MM.1S (cell line): ENCODE data around the gene SPIRE1.

ENCODE experiments used
- DNase-seq: peaks from one replicate; pipeline ENCODE4 v3.0.0-alpha.2; 2015
- H2AFZ ChIP-seq: fragments of 300-600 bp; sonication (generic); 2 replicates; pipeline ENCODE4 v1.6.0; 2016; ENCODE audit warnings: antibody characterized with exemption, low read length
- H3F3A ChIP-seq: fragments of 300-600 bp; sonication (generic); 2 replicates; pipeline ENCODE4 v1.6.1; 2016; ENCODE audit warnings: mild to moderate bottlenecking, antibody characterized with exemption, low read length, moderate library complexity, mixed read lengths; ENCODE audit not compliant: insufficient read depth
- H3K27ac ChIP-seq: fragments of 300-600 bp; sonication (generic); 2 replicates; pipeline ENCODE4 v1.5.1; 2016; ENCODE audit warnings: mild to moderate bottlenecking, low read length
- H3K27me3 ChIP-seq: fragments of 300-600 bp; sonication (generic); replicated peaks from 2 replicates; pipeline ENCODE4 v1.6.0; 2016; ENCODE audit warnings: low read length; ENCODE audit not compliant: insufficient read depth
- H3K36me3 ChIP-seq: fragments of 300-600 bp; sonication (generic); replicated peaks from 2 replicates; pipeline ENCODE4 v1.6.1; 2016; ENCODE audit warnings: mild to moderate bottlenecking, low read length, mixed read lengths; ENCODE audit not compliant: insufficient read depth
- H3K4me1 ChIP-seq: fragments of 300-600 bp; sonication (generic); 2 replicates; pipeline ENCODE4 v1.6.1; 2016; ENCODE audit warnings: low read length, mixed read lengths
- H3K4me2 ChIP-seq: fragments of 300-600 bp; sonication (generic); 2 replicates; pipeline ENCODE4 v1.6.0; 2016; ENCODE audit warnings: low read depth, low read length
- H3K4me3 ChIP-seq: fragments of 300-600 bp; sonication (generic); 2 replicates; pipeline ENCODE4 v1.5.1; 2016; ENCODE audit warnings: low read length, mixed read lengths
- H3K79me2 ChIP-seq: fragments of 300-600 bp; sonication (generic); 2 replicates; pipeline ENCODE4 v1.6.1; 2016; ENCODE audit warnings: mixed run types, low read length, mixed read lengths
- H3K9ac ChIP-seq: fragments of 300-600 bp; sonication (generic); 2 replicates; pipeline ENCODE4 v1.6.1; 2016; ENCODE audit warnings: low read length, mixed read lengths
- H3K9me2 ChIP-seq: fragments of 300-600 bp; sonication (generic); replicated peaks from 2 replicates; pipeline ENCODE4 v1.6.1; 2016; ENCODE audit warnings: mild to moderate bottlenecking, low read length, mixed read lengths; ENCODE audit not compliant: insufficient read depth
- H3K9me3 ChIP-seq: fragments of 300-600 bp; sonication (generic); replicated peaks from 2 replicates; pipeline ENCODE4 v1.6.1; 2016; ENCODE audit warnings: mild to moderate bottlenecking, low read length, mixed read lengths; ENCODE audit not compliant: insufficient read depth
- H4K20me1 ChIP-seq: fragments of 300-600 bp; sonication (generic); 2 replicates; pipeline ENCODE4 v1.6.1; 2016; ENCODE audit warnings: mild to moderate bottlenecking, low read length, moderate library complexity, mixed read lengths; ENCODE audit not compliant: insufficient read depth
- EZH2 ChIP-seq: fragments of 300-600 bp; sonication (generic); optimal IDR thresholded peaks from 2 replicates; pipeline ENCODE3; 2017; ENCODE audit warnings: low read depth, mild to moderate bottlenecking, antibody characterized with exemption, low read length, mixed read lengths
- EZH2phosphoT487 ChIP-seq: fragments of 300-600 bp; sonication (generic); IDR thresholded peaks from 2 replicates; pipeline ENCODE4 v1.6.1; 2018; ENCODE audit warnings: antibody characterized with exemption, low read length
- TF ChIP-seq, protein P1 (sequence below): fragments of 300-600 bp; sonication (generic); IDR thresholded peaks from 2 replicates; pipeline ENCODE4 v1.5.1; 2016; ENCODE audit warnings: antibody characterized with exemption, low read length, mixed read lengths

Gene SPIRE1

DNA sequence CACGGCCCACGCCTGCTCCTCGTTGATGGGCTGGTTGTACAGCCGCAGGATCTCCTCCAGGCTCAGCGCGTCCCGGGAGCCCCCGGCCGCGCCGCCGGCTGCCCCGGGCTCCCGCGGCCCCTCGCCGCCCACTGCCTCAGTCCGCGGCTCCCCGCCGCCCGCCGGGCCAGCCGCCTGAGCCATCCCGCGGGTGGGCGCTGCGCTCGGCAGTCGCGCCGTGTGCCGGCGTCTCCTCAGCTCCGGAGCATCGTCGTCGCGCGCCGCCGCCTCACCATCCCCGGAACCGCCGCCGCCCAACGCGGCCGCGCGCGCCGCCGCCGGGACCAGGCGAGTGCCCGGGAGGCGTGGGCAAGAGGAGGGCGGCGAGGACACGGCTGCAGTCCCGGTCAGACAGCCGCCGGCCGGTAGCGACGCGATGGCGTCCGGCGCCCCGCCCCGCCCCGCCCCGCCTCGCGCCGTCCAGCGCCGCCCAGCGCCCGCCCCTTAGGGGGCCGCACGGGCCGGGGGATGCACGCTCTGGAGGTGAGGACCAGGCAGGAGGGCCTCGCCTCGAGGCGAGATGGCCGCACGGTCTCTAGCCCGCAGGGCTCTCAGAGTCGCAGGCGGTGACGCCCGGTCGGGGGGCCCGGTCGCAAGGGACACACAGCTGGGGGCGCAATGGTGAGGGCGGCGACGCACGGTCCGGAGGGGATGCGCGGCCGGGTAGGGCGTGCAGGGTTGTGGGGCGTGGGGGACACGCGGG, at the start of gene SPIRE1:
Gene SPIRE1 (minus strand): TSS at position 424 of the 742 bp plus-strand sequence. CDS start 241 bp downstream, at position 183.
- no peak within 1 kb of the TSS for H3K27ac ChIP-seq
- peaks cover 11% of the 10 kb centered on the region; the same call in 1 of the 2 replicates for H3K27me3 ChIP-seq
- H3F3A ChIP-seq, result peaks cover 8% of the 10 kb centered on the region; the same call in 1 of the 2 replicates
- peak within 1 kb of the TSS; percentile 69 for H3K4me3 ChIP-seq
- H3K9ac ChIP-seq, result no peak within 1 kb of the TSS
- TF ChIP-seq, protein P1, sequence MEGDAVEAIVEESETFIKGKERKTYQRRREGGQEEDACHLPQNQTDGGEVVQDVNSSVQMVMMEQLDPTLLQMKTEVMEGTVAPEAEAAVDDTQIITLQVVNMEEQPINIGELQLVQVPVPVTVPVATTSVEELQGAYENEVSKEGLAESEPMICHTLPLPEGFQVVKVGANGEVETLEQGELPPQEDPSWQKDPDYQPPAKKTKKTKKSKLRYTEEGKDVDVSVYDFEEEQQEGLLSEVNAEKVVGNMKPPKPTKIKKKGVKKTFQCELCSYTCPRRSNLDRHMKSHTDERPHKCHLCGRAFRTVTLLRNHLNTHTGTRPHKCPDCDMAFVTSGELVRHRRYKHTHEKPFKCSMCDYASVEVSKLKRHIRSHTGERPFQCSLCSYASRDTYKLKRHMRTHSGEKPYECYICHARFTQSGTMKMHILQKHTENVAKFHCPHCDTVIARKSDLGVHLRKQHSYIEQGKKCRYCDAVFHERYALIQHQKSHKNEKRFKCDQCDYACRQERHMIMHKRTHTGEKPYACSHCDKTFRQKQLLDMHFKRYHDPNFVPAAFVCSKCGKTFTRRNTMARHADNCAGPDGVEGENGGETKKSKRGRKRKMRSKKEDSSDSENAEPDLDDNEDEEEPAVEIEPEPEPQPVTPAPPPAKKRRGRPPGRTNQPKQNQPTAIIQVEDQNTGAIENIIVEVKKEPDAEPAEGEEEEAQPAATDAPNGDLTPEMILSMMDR, result no peak
- no peak for TF ChIP-seq EZH2
- TF ChIP-seq EZH2phosphoT487, result no peak
- DNase-seq, result peak; percentile 38
- H2AFZ ChIP-seq, result peak within 1 kb of the TSS; percentile 63
- H3K9me2 ChIP-seq, result no peaks in the 10 kb centered on the region
- H3K4me2 ChIP-seq, result peak within 1 kb of the TSS; percentile 84
- no peaks in the 10 kb centered on the region for H3K79me2 ChIP-seq
- peaks cover 5% of the 10 kb centered on the region; the same call in 1 of the 2 replicates for H3K4me1 ChIP-seq
- H3K36me3 ChIP-seq, result no peaks in the 10 kb centered on the region
- no peaks in the 10 kb centered on the region for H4K20me1 ChIP-seq
- no peaks in the 10 kb centered on the region for H3K9me3 ChIP-seq

DNA sequence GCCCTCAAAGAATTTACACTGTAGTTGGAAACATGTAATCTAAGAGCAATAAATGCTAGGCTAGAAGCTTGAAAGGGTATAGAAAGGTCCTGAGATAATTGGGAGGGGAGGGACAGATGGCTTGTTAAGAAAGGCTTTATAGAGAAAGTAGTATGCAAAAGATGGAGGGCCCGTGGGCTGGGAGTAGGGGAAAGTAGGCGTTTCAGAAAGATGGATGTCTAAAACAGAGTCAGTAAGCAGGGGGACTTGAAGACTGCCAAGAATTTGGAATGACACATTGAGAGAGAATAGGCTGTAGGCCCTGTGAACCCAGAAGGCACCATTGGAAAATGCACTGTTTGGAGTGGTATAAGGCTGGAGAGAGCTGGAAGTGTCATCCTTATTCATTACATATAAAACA, 45.8 kb upstream of the SPIRE1 start:
- Histone ChIP-seq H2AFZ (peak overlapping the region; percentile 79; the same call in 1 of the 2 replicates), H3K4me2 (peak overlapping the region; percentile 77), H3K4me1 (peaks cover 17% of the 10 kb centered on the region), H3K36me3 (0 out of 2 replicates have a peak, but pooled peaks cover 4% of the 10 kb centered on the region), H3K27ac (peak overlapping the region; percentile 84; the same call in 1 of the 2 replicates), H3K79me2 (peaks cover 59% of the 10 kb centered on the region), H3F3A (peaks cover 12% of the 10 kb centered on the region), H3K27me3 (no peaks in the 10 kb centered on the region), H3K9me2 (no peaks in the 10 kb centered on the region), H3K9me3 (no peaks in the 10 kb centered on the region), H4K20me1 (peaks cover 3% of the 10 kb centered on the region; the same call in 1 of the 2 replicates), H3K9ac (peak overlapping the region; percentile 96), H3K4me3 (peak overlapping the region; percentile 86)
- TF ChIP-seq EZH2, result no peak
- no peak for TF ChIP-seq EZH2phosphoT487
- TF ChIP-seq, protein P1, result no peak
- no peak for DNase-seq

DNA sequence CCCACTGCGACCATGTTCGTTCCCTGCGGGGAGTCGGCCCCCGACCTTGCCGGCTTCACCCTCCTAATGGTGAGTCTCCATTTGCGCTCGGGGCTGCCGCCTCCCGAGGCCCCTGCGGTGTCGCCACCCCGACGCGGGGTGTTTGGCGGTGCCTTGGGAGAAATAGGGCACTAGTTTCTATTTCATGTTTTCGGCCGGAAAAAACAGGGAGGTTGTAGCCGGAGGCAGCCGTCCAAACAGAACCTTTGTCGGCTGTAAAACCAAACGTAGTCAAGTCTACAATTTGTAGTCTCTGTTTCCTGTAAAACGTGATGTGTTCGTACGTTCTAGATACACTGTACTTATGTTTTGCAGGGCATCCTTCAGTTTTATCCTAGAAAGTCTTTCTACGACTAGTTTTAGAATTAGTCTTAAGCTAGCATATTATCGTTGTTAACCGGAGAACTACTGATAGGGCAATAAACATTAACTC, 45.2 kb upstream of the SPIRE1 start:
- DNase-seq, result no peak
- peak overlapping the region; percentile 96 for H3K9ac ChIP-seq
- no peaks in the 10 kb centered on the region for H3K27me3 ChIP-seq
- no peaks in the 10 kb centered on the region for H3K9me3 ChIP-seq
- peaks cover 12% of the 10 kb centered on the region for H3F3A ChIP-seq
- peaks cover 59% of the 10 kb centered on the region for H3K79me2 ChIP-seq
- H4K20me1 ChIP-seq, result peaks cover 3% of the 10 kb centered on the region; the same call in 1 of the 2 replicates
- peaks cover 17% of the 10 kb centered on the region for H3K4me1 ChIP-seq
- H2AFZ ChIP-seq, result peak overlapping the region; percentile 79
- TF ChIP-seq, protein P1, result no peak
- TF ChIP-seq EZH2phosphoT487 (no peak), EZH2 (no peak)
- H3K9me2 ChIP-seq, result no peaks in the 10 kb centered on the region
- peak overlapping the region; percentile 77 for H3K4me2 ChIP-seq
- H3K36me3 ChIP-seq, result 0 out of 2 replicates have a peak, but pooled peaks cover 4% of the 10 kb centered on the region
- peak overlapping the region; percentile 84 for H3K27ac ChIP-seq
- peak overlapping the region; percentile 86 for H3K4me3 ChIP-seq
